Adrenal gland (tissue), 12 donors: Measurements from ENCODE around the gene SFI1. TPM values are rescaled to one million over a fixed set of nuclear protein-coding genes. Genes with fewer than 3 reads are reported as not detected.

Experiments used
- DNase-seq, 7 donors: peaks; one replicate each; pipeline ENCODE4 v3.0.0-alpha.2; 2019 to 2020
- H3K27ac ChIP-seq, 5 donors: fragments of 200-600 bp; sonication (generic) in 4 of 5; 1 replicate in 3 of 5; 2 replicates in 2 of 5; pipeline versions ENCODE4 v1.5.1 to v1.8.0; 2016 to 2020; ENCODE audit warnings: mild to moderate bottlenecking in 1 of 5
- H3K27me3 ChIP-seq: fragments of 200-600 bp; 2 replicates; pipeline ENCODE4 v1.8.0; 2021
- H3K36me3 ChIP-seq, 2 donors: fragments of 200-600 bp; replicated peaks in 1 of 2; 1 replicate in 1 of 2; 2 replicates in 1 of 2; pipeline versions ENCODE4 v1.5.1 to v1.8.0; 2018 to 2022
- H3K4me1 ChIP-seq, 2 donors: fragments of 200-600 bp; replicated peaks in 1 of 2; 1 replicate in 1 of 2; 2 replicates in 1 of 2; pipeline versions ENCODE4 v1.5.1 to v1.8.0; 2018 to 2021
- H3K4me3 ChIP-seq, 4 donors: fragments of 200-600 bp; sonication (generic) in 3 of 4; one replicate each; pipeline ENCODE4 v1.5.1; 2016 to 2018
- H3K9me3 ChIP-seq, 3 donors: fragments of 200-600 bp; sonication (generic) in 1 of 3; replicated peaks in 1 of 3; 1 replicate in 2 of 3; 2 replicates in 1 of 3; pipeline versions ENCODE4 v1.5.1 to v1.8.0; 2016 to 2021
- POLR2A ChIP-seq, 2 donors: fragments of 450-650 bp; IDR thresholded peaks; one replicate each; pipeline ENCODE4 v1.6.1; 2017; ENCODE audit warnings: antibody characterized with exemption in 2 of 2, mild to moderate bottlenecking in 2 of 2, moderate library complexity in 1 of 2
- WGBS, 4 donors: extraction: QIAGEN DNeasy Blood & Tissue Kit in 2 of 4; methylation state at CpG; one replicate each; pipeline versions ENCODE4 v1.1.5 to v1.1.7; 2013 to 2017; 5-methylcytosine and 5-hydroxymethylcytosine counted together
- intact Hi-C, 2 donors: fragments of 100-400 bp; cut with DNase I; formaldehyde crosslinking; loops; one replicate each; pipeline versions ENCODE4 v1.14.1 to v1.15.0; 2022 to 2023
- polyA plus RNA-seq, 3 donors: library from polyadenylated mRNA; stranded (reverse); fragments of 200-250 nt in 2 of 3; fragments of 350-450 nt in 1 of 3; fragmentation: Illumina TruSeq in 1 of 3; extraction: RNeasy Lipid Tissue Mini Kit (QIAGEN cat#74804) in 1 of 3; gene quantifications; one replicate each; pipeline ENCODE4 v1.2.3, GENCODE V29; 2013 to 2014
- total RNA-seq, 9 donors: library from RNA; depleted of rRNA in 4 of 9; stranded (reverse); fragments of >200 nt in 4 of 9; fragments of 120-200 nt in 1 of 9; fragmentation: NEBNext Ultra II Directional in 1 of 9; extraction: Animal tissue kit (Norgen Biotek cat#: 25700) in 1 of 9; gene quantifications; one replicate each; pipeline versions ENCODE4 v1.1.0 to v1.2.4, GENCODE V29; 2013 to 2023
- TF ChIP-seq, protein P1 (sequence below), 6 experiments: fragments of 450-650 bp in 4 of 6; fragments of 200-600 bp in 2 of 6; sonication (generic) in 1 of 6; IDR thresholded peaks; 1 replicate in 5 of 6; 2 replicates in 1 of 6; pipeline versions ENCODE4 v1.5.1 to v1.8.0; 2016 to 2021; ENCODE audit warnings: antibody characterized with exemption in 6 of 6, mild to moderate bottlenecking in 2 of 6, moderate library complexity in 1 of 6
- donor health status: healthy with polysubstance abuse.
- donor health status: Bipolar disorder and iron deficiency.
- donor health status: DM: yes; HTN: yes; CAD: no.
- donor health status: DM: no; HTN: no; CAD: no.
- donor health status: DM: no; HTN: no; CAD: no.
- donor health status: DM: yes; HTN: yes; CAD: no.

The SFI1 gene
- total and polyA plus RNA-seq, 12 donors: 13.4 to 130 (median 33.1) TPM

DNA sequence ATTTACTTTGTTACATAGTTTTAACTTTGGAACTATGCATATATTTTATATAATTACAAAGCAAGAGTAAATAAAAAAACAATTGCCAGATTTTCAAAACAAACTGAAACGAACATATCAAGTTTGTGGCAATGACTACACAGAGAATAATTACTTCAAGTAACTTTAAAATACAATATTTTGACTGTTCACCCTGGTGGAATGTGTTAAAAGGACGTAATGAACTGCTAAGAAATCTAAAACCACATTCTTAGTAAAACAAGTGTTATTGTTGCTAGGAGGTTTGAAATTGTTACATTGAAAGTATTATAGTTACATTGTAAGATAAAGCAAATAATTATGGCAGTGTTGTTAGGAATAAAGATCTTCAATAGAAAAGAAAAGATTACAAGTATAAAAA lies 71.4 kb downstream of the SFI1 start:
- 81 to 91% (median 86%) methylated on average over 2 of the region's 2 CpGs for WGBS, 4 donors
- DNase-seq: no peak
- no peaks in the 10 kb centered on the region for H3K36me3 ChIP-seq
- no peak overlapping the region for H3K27ac ChIP-seq
- H3K4me3 ChIP-seq: no peak overlapping the region
- H3K27me3 ChIP-seq: no peaks in the 10 kb centered on the region
- no peaks in the 10 kb centered on the region for H3K9me3 ChIP-seq
- intact Hi-C loops: no loop called here
- H3K4me1 ChIP-seq: no peaks in the 10 kb centered on the region
- no peak for TF ChIP-seq POLR2A (IDR thresholded peaks at IDR 0.05)
- TF ChIP-seq, protein P1, sequence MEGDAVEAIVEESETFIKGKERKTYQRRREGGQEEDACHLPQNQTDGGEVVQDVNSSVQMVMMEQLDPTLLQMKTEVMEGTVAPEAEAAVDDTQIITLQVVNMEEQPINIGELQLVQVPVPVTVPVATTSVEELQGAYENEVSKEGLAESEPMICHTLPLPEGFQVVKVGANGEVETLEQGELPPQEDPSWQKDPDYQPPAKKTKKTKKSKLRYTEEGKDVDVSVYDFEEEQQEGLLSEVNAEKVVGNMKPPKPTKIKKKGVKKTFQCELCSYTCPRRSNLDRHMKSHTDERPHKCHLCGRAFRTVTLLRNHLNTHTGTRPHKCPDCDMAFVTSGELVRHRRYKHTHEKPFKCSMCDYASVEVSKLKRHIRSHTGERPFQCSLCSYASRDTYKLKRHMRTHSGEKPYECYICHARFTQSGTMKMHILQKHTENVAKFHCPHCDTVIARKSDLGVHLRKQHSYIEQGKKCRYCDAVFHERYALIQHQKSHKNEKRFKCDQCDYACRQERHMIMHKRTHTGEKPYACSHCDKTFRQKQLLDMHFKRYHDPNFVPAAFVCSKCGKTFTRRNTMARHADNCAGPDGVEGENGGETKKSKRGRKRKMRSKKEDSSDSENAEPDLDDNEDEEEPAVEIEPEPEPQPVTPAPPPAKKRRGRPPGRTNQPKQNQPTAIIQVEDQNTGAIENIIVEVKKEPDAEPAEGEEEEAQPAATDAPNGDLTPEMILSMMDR (IDR thresholded peaks at IDR 0.05): no peak

DNA sequence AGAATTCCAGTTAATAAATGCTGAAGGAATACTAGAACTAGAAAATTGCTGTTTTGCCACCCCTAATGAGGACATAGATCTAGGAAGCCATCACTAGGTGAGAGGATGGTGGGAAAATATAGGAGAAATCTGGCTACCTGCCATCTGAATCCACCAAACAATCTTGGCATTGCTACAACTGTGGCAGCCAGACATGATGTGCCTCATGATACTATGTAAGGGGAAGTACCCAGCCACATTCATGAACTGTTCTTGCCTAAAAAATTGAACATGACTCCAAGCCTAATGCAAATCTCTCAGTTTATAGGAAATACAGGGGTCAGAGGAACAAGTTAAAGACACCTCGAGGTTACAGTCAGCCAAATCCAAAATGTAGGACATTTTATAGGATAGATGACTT lies 72.8 kb downstream of the SFI1 start:
- DNase-seq: no peak
- Histone ChIP-seq H3K27me3 (no peaks in the 10 kb centered on the region), H3K27ac (no peak overlapping the region), H3K4me3 (no peak overlapping the region), H3K36me3 (peaks cover 0 to 5% of the 10 kb centered on the region in 2 donors), H3K4me1 (no peaks in the 10 kb centered on the region), H3K9me3 (no peaks in the 10 kb centered on the region)
- intact Hi-C loops: no loop called here
- TF ChIP-seq, protein P1 (IDR thresholded peaks at IDR 0.05): no peak
- no peak for TF ChIP-seq POLR2A (IDR thresholded peaks at IDR 0.05)
- WGBS, 4 donors: 93 to 100% (median 95%) methylated on average over 1 of the region's 1 CpG

DNA sequence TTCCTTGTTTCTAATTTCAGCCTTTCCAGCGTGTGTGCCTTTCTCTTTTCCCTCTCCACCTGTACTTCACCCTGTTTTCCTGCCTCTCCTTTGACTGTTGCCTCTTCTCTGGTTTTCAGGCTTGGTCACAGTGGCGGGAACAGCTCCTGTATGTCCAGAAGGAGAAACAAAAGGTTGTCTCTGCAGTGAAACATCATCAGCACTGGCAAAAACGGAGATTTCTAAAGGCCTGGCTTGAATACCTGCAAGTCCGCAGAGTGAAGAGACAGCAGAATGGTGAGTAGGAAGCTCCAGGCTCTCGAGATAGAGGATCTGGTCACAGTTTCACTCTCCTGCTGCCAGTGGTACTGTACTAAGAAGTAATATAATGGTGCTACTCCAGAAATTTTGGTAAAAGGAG lies 76.6 kb downstream of the SFI1 start:
- no peak for DNase-seq

DNA sequence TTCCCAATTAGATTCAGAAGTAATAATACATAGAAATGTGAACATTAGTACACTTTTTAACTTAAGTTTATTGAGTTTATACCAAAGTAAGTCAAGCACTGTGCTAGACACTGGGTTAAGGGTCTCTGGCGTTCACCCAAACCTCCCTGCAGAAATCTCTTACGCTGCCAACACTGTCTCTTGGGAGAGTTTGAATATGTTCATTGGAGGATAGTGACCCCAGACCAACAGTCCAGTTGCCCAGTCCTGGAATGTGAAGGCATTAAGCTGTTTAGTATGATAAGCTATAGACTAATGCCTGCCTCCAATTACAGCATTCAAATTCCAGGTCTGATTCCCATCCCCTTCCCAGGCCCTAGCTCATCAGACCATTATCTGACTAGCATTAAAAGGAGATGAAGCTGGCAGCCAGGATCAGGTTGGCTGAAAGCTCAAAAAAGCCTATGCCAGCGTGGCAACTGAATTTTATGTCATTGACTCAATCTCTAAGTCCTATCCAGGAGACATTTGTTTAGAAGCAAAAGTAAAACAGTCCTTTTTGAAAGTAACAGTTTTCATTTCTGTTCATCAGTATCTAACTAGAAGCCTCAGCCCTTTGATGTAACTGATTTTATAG lies 77.8 kb downstream of the SFI1 start:
- H3K27ac ChIP-seq: peak overlapping the region in 1 of 5 donors; percentile 22
- peaks cover 0 to 5% of the 10 kb centered on the region in 2 donors for H3K36me3 ChIP-seq
- TF ChIP-seq, protein P1 (IDR thresholded peaks at IDR 0.05): no peak
- no peak for TF ChIP-seq POLR2A (IDR thresholded peaks at IDR 0.05)
- no peak for DNase-seq
- H3K9me3 ChIP-seq: no peaks in the 10 kb centered on the region
- no peaks in the 10 kb centered on the region for H3K4me1 ChIP-seq
- H3K4me3 ChIP-seq: no peak overlapping the region
- WGBS, 4 donors: 79 to 87% (median 84%) methylated on average over 3 of the region's 3 CpGs
- H3K27me3 ChIP-seq: no peaks in the 10 kb centered on the region
- intact Hi-C loops: no loop called here

More for the DNA sequence above, 76.6 kb downstream of the SFI1 start:
- 84 to 88% (median 84%) methylated on average over 5 of the region's 5 CpGs for WGBS, 4 donors
- peaks cover 0 to 5% of the 10 kb centered on the region in 2 donors for H3K36me3 ChIP-seq
- no peak overlapping the region for H3K27ac ChIP-seq
- H3K4me1 ChIP-seq: no peaks in the 10 kb centered on the region
- no peaks in the 10 kb centered on the region for H3K9me3 ChIP-seq
- no peak overlapping the region for H3K4me3 ChIP-seq
- no peaks in the 10 kb centered on the region for H3K27me3 ChIP-seq
- intact Hi-C loops: no loop called here
- no peak for TF ChIP-seq POLR2A (IDR thresholded peaks at IDR 0.05)
- TF ChIP-seq, protein P1 (IDR thresholded peaks at IDR 0.05): no peak
